SK-N-SH (cell line): ENCODE results near the gene RFX4.

Experiments
- CTCF ChIP-seq: fragments of 200-600 bp; sonication (generic); IDR thresholded peaks from 2 replicates; pipeline ENCODE4 v1.6.1; 2017; ENCODE audit warnings: antibody characterized with exemption, mild to moderate bottlenecking, moderate library complexity
- EP300 ChIP-seq, 2 experiments: IDR thresholded peaks; 2 replicates each; pipeline versions ENCODE4 v1.4.0 to v1.6.1; 2012; ENCODE audit warnings: borderline replicate concordance in 1 of 2, low read depth in 1 of 2, low read length in 1 of 2
- MEF2A ChIP-seq: IDR thresholded peaks from 2 replicates; pipeline ENCODE4 v1.4.0; 2012; ENCODE audit warnings: low read depth, borderline replicate concordance
- MXI1 ChIP-seq: IDR thresholded peaks from 2 replicates; pipeline ENCODE4 v1.6.1; 2012; ENCODE audit warnings: mild to moderate bottlenecking, low read depth, low read length, improper control_type of control experiment
- POLR2AphosphoS5 ChIP-seq: IDR thresholded peaks from 2 replicates; pipeline ENCODE4 v1.6.1; 2012; ENCODE audit warnings: low read depth, low read length
- REST ChIP-seq: IDR thresholded peaks from 2 replicates; pipeline ENCODE4 v1.6.1; 2012; ENCODE audit warnings: mild to moderate bottlenecking, low read depth, low read length, moderate library complexity
- RXRA ChIP-seq: IDR thresholded peaks from 2 replicates; pipeline ENCODE4 v1.4.0; 2012; ENCODE audit warnings: low read depth, mild to moderate bottlenecking, borderline replicate concordance
- SMC3 ChIP-seq: IDR thresholded peaks from 2 replicates; pipeline ENCODE4 v1.6.1; 2012; ENCODE audit warnings: low read depth, low read length, improper control_type of control experiment
- TAF1 ChIP-seq: IDR thresholded peaks from 2 replicates; pipeline ENCODE4 v1.6.1; 2012; ENCODE audit warnings: low read depth, mild to moderate bottlenecking, low read length, moderate library complexity, borderline replicate concordance
- TCF12 ChIP-seq: IDR thresholded peaks from 2 replicates; pipeline ENCODE4 v1.4.0; 2012
- USF2 ChIP-seq: fragments of 150-350 bp; IDR thresholded peaks from 2 replicates; pipeline ENCODE4 v1.6.1; 2017; ENCODE audit warnings: antibody characterized with exemption, low read length, low read depth, borderline replicate concordance

- TF ChIP-seq REST (no peak), CTCF (no peak), TAF1 (no peak), POLR2AphosphoS5 (no peak), SMC3 (no peak), MXI1 (no peak), USF2 (no peak), TCF12 (no peak), RXRA (no peak), EP300 (IDR thresholded peaks at IDR 0.05; ENCODE audit: borderline replicate concordance in 1 of 2, low read depth in 1 of 2, low read length in 1 of 2) (no peak), MEF2A (no peak)
Measured at GRCh38 chr12:106648736-106649135, 65.9 kb downstream of the RFX4 start.
